HAP-1 (cell line): ENCODE measurements around the gene BCAS3.

Experiments used
- DNase-seq, 2 experiments: peaks; one replicate each; pipeline ENCODE4 v3.0.0-alpha.2; 2016 to 2020; ENCODE audit warnings: low spot score in 2 of 2
- H3K27me3 ChIP-seq: fragments of 250-450 bp; sonication (Bioruptor Pico); 2 replicates; pipeline ENCODE4 v1.5.1; 2020; ENCODE audit warnings: low read depth, mild to moderate bottlenecking, moderate library complexity
- H3K36me3 ChIP-seq: fragments of 250-450 bp; sonication (Bioruptor Pico); replicated peaks from 2 replicates; pipeline ENCODE4 v1.5.1; 2020; ENCODE audit warnings: mild to moderate bottlenecking
- H3K4me1 ChIP-seq: fragments of 250-450 bp; sonication (Bioruptor Pico); 2 replicates; pipeline ENCODE4 v1.5.1; 2020; ENCODE audit warnings: mild to moderate bottlenecking
- H3K4me3 ChIP-seq: fragments of 250-450 bp; sonication (Bioruptor Pico); 2 replicates; pipeline ENCODE4 v1.5.1; 2020; ENCODE audit warnings: mild to moderate bottlenecking, moderate library complexity
- H3K9me3 ChIP-seq: fragments of 250-450 bp; sonication (Bioruptor Pico); 2 replicates; pipeline ENCODE4 v1.5.1; 2020; ENCODE audit warnings: mild to moderate bottlenecking, moderate library complexity
- in situ Hi-C: fragments of 300-500 bp; cut with MboI; formaldehyde crosslinking; loops from 3 replicates; pipeline ENCODE4 v1.14.3; 2020; ENCODE audit warnings: low sequenced_read_pairs, inconsistent platforms, mixed read lengths

BCAS3 gene

GRCh38 chr17:61048376-61049106, 370.9 kb downstream of the BCAS3 start:
- no peaks in the 10 kb centered on the region for H3K4me1 ChIP-seq
- H3K27me3 ChIP-seq, result no peaks in the 10 kb centered on the region
- H3K36me3 ChIP-seq, result no peaks in the 10 kb centered on the region
- DNase-seq, result no peak
- H3K4me3 ChIP-seq, result no peak overlapping the region
- H3K9me3 ChIP-seq, result no peaks in the 10 kb centered on the region
- in situ Hi-C loops, result no loop called here

GRCh38 chr17:61053469-61053868, 375.8 kb downstream of the BCAS3 start:
- Histone ChIP-seq H3K36me3 (no peaks in the 10 kb centered on the region), H3K9me3 (no peaks in the 10 kb centered on the region), H3K4me1 (no peaks in the 10 kb centered on the region; the same call in 1 of the 2 replicates), H3K27me3 (no peaks in the 10 kb centered on the region), H3K4me3 (no peak overlapping the region)
- DNase-seq, result no peak
- in situ Hi-C loops, result no loop called here

GRCh38 chr17:61054436-61054835, 376.8 kb downstream of the BCAS3 start:
- H3K4me3 ChIP-seq, result no peak overlapping the region
- in situ Hi-C loops, result no loop called here
- H3K36me3 ChIP-seq, result no peaks in the 10 kb centered on the region
- no peaks in the 10 kb centered on the region for H3K27me3 ChIP-seq
- no peak for DNase-seq
- no peaks in the 10 kb centered on the region; the same call in 1 of the 2 replicates for H3K4me1 ChIP-seq
- no peaks in the 10 kb centered on the region for H3K9me3 ChIP-seq

GRCh38 chr17:61057257-61057656, 379.6 kb downstream of the BCAS3 start:
- no peaks in the 10 kb centered on the region; the same call in 1 of the 2 replicates for H3K4me1 ChIP-seq
- DNase-seq, result no peak
- no peaks in the 10 kb centered on the region for H3K9me3 ChIP-seq
- H3K36me3 ChIP-seq, result no peaks in the 10 kb centered on the region
- in situ Hi-C loops, result no loop called here
- H3K27me3 ChIP-seq, result no peaks in the 10 kb centered on the region
- H3K4me3 ChIP-seq, result no peak overlapping the region

GRCh38 chr17:61058066-61058465, 380.4 kb downstream of the BCAS3 start:
- no peaks in the 10 kb centered on the region for H3K27me3 ChIP-seq
- DNase-seq, result no peak
- no peaks in the 10 kb centered on the region for H3K36me3 ChIP-seq
- H3K4me1 ChIP-seq, result no peaks in the 10 kb centered on the region; the same call in 1 of the 2 replicates
- H3K9me3 ChIP-seq, result no peaks in the 10 kb centered on the region
- H3K4me3 ChIP-seq, result no peak overlapping the region
- in situ Hi-C loops, result no loop called here

GRCh38 chr17:61063528-61063927, 385.9 kb downstream of the BCAS3 start:
- Histone ChIP-seq H3K9me3 (no peaks in the 10 kb centered on the region), H3K36me3 (no peaks in the 10 kb centered on the region), H3K4me3 (no peak overlapping the region), H3K27me3 (no peaks in the 10 kb centered on the region), H3K4me1 (peaks cover 12% of the 10 kb centered on the region)
- no peak for DNase-seq
- in situ Hi-C loops, result no loop called here

GRCh38 chr17:61064087-61064951, 386.7 kb downstream of the BCAS3 start:
- H3K4me3 ChIP-seq, result no peak overlapping the region
- peaks cover 12% of the 10 kb centered on the region for H3K4me1 ChIP-seq
- H3K36me3 ChIP-seq, result no peaks in the 10 kb centered on the region
- H3K27me3 ChIP-seq, result no peaks in the 10 kb centered on the region
- H3K9me3 ChIP-seq, result no peaks in the 10 kb centered on the region
- in situ Hi-C loops, result no loop called here
- DNase-seq, result no peak

GRCh38 chr17:61065263-61065773, 387.7 kb downstream of the BCAS3 start:
- no peaks in the 10 kb centered on the region for H3K36me3 ChIP-seq
- H3K27me3 ChIP-seq, result no peaks in the 10 kb centered on the region
- in situ Hi-C loops, result no loop called here
- H3K9me3 ChIP-seq, result no peaks in the 10 kb centered on the region
- no peak overlapping the region for H3K4me3 ChIP-seq
- H3K4me1 ChIP-seq, result peaks cover 12% of the 10 kb centered on the region
- DNase-seq, result peak in 1 of 2 experiments; percentile 26

- no peak for DNase-seq
Measured at GRCh38 chr17:61066062-61066461, 388.4 kb downstream of the BCAS3 start.

GRCh38 chr17:61070649-61071048, 393.0 kb downstream of the BCAS3 start:
- no peaks in the 10 kb centered on the region for H3K36me3 ChIP-seq
- DNase-seq, result no peak
- in situ Hi-C loops, result no loop called here

More at GRCh38 chr17:61066062-61066461, 388.4 kb downstream of the BCAS3 start:
- Histone ChIP-seq H3K4me3 (no peak overlapping the region), H3K27me3 (no peaks in the 10 kb centered on the region), H3K4me1 (peaks cover 12% of the 10 kb centered on the region), H3K36me3 (no peaks in the 10 kb centered on the region), H3K9me3 (no peaks in the 10 kb centered on the region)
- in situ Hi-C loops, result no loop called here

GRCh38 chr17:61072648-61073047, 395.0 kb downstream of the BCAS3 start:
- Histone ChIP-seq H3K36me3 (no peaks in the 10 kb centered on the region), H3K27me3 (no peaks in the 10 kb centered on the region), H3K9me3 (no peaks in the 10 kb centered on the region), H3K4me3 (no peak overlapping the region), H3K4me1 (no peaks in the 10 kb centered on the region)
- in situ Hi-C loops, result no loop called here
- no peak for DNase-seq

More at GRCh38 chr17:61070649-61071048, 393.0 kb downstream of the BCAS3 start:
- no peaks in the 10 kb centered on the region for H3K27me3 ChIP-seq
- H3K4me3 ChIP-seq, result no peak overlapping the region
- H3K4me1 ChIP-seq, result peaks cover 5% of the 10 kb centered on the region
- no peaks in the 10 kb centered on the region for H3K9me3 ChIP-seq

GRCh38 chr17:61073131-61073530, 395.5 kb downstream of the BCAS3 start:
- Histone ChIP-seq H3K9me3 (no peaks in the 10 kb centered on the region), H3K27me3 (no peaks in the 10 kb centered on the region), H3K4me3 (no peak overlapping the region), H3K36me3 (no peaks in the 10 kb centered on the region), H3K4me1 (no peaks in the 10 kb centered on the region)
- in situ Hi-C loops, result no loop called here
- no peak for DNase-seq

- no peak for DNase-seq
- in situ Hi-C loops, result no loop called here
- H3K9me3 ChIP-seq, result no peaks in the 10 kb centered on the region
- H3K27me3 ChIP-seq, result no peaks in the 10 kb centered on the region
- no peak overlapping the region for H3K4me3 ChIP-seq
- no peaks in the 10 kb centered on the region for H3K36me3 ChIP-seq
- no peaks in the 10 kb centered on the region for H3K4me1 ChIP-seq
Measured at GRCh38 chr17:61073799-61074513, 396.3 kb downstream of the BCAS3 start.
